ENCODE data around the gene PRKCZ. TPM values are rescaled to one million over a fixed set of nuclear protein-coding genes. Genes with fewer than 3 reads are reported as not detected.

The PRKCZ gene
- total RNA-seq, 2 experiments from 2014 or later = 8.0 to 10.0 TPM

- H3K4me1 ChIP-seq (ENCODE audit: insufficient read depth, low read length, poor library complexity, severe bottlenecking) = no peaks in the 10 kb centered on the region
- no peaks in the 10 kb centered on the region; the same call in 1 of the 2 replicates for H3K36me3 ChIP-seq (ENCODE audit: insufficient read depth, low read length)
- no peaks in the 10 kb centered on the region for H4K20me1 ChIP-seq (ENCODE audit: insufficient read depth, low read length)
- no peaks in the 10 kb centered on the region for H3K79me2 ChIP-seq (ENCODE audit: insufficient read depth, low read depth, low read length)
- TF ChIP-seq EZH2phosphoT487 (IDR thresholded peaks at IDR 0.05; ENCODE audit: borderline replicate concordance, low read depth, low read length) (no peak), CTCF (conservative IDR thresholded peaks at IDR 0.05; ENCODE audit: low read length) (no peak)
- CTCF ChIA-PET (ENCODE audit: unreplicated experiment) = no interaction called here
- H2AFZ ChIP-seq (ENCODE audit: low read length) = no peak overlapping the region
- BruUV-seq (replicated peaks) = no TSS peak
- no peak for DNase-seq (ENCODE audit: low spot score)
- no peak overlapping the region for H3K27ac ChIP-seq (ENCODE audit: low read depth, low read length, poor library complexity, severe bottlenecking)
- intact Hi-C loops (cut with micrococcal nuclease; ENCODE audit: unreplicated experiment) = no loop called here
- H3K9me3 ChIP-seq (ENCODE audit: low read length) = no peaks in the 10 kb centered on the region
- H3K4me2 ChIP-seq (ENCODE audit: low read length) = no peak overlapping the region
- POLR2A ChIA-PET = no interaction called here
- no peaks in the 10 kb centered on the region for H3K9me2 ChIP-seq (ENCODE audit: insufficient read depth, low read length)
- no peak overlapping the region for H3K4me3 ChIP-seq (ENCODE audit: low read depth, low read length, poor library complexity, severe bottlenecking)
These were observed 116.0 kb downstream of the PRKCZ start for GRCh38 chr1:2166254-2166653.

DNA sequence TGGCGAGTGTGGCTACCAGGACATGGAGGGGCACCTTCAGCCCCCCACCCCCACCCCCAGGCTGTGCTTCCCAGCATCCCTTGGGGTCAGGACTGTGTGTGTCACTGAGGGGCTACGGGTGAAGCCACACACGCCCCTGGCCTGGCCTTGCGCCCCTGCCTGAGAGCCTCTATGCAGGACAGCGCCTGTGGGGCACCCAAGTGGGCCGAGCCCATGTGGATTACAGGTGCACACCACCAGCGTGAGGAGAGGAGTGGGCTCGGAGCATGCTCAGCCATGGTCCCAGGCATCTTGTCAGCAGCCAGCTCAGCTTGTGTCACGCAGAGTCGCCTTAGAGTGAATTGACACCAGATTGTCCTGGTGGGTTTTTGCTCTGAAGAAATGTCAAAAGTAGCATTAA, 116.5 kb downstream of the PRKCZ start:
- H3K36me3 ChIP-seq (ENCODE audit: insufficient read depth, low read length) = no peaks in the 10 kb centered on the region; the same call in 1 of the 2 replicates
- intact Hi-C loops (cut with micrococcal nuclease; ENCODE audit: unreplicated experiment) = no loop called here
- TF ChIP-seq EZH2phosphoT487 (IDR thresholded peaks at IDR 0.05; ENCODE audit: borderline replicate concordance, low read depth, low read length) (no peak), CTCF (conservative IDR thresholded peaks at IDR 0.05; ENCODE audit: low read length) (no peak)
- H3K9me2 ChIP-seq (ENCODE audit: insufficient read depth, low read length) = no peaks in the 10 kb centered on the region
- H3K9me3 ChIP-seq (ENCODE audit: low read length) = no peaks in the 10 kb centered on the region
- ChIA-PET CTCF (ENCODE audit: unreplicated experiment) (no interaction called here), POLR2A (interaction anchor here (0.6 kb wide), 1 partner anchor 23 kb away, joined by 4 read pairs; no protein-coding TSS in a partner anchor)
- H3K4me2 ChIP-seq (ENCODE audit: low read length) = no peak overlapping the region
- H3K79me2 ChIP-seq (ENCODE audit: insufficient read depth, low read depth, low read length) = no peaks in the 10 kb centered on the region
- no TSS peak for BruUV-seq (replicated peaks)
- H2AFZ ChIP-seq (ENCODE audit: low read length) = no peak overlapping the region
- H3K4me1 ChIP-seq (ENCODE audit: insufficient read depth, low read length, poor library complexity, severe bottlenecking) = no peaks in the 10 kb centered on the region
- H3K27ac ChIP-seq (ENCODE audit: low read depth, low read length, poor library complexity, severe bottlenecking) = no peak overlapping the region
- DNase-seq (ENCODE audit: low spot score) = no peak
- no peak overlapping the region for H3K4me3 ChIP-seq (ENCODE audit: low read depth, low read length, poor library complexity, severe bottlenecking)
- H4K20me1 ChIP-seq (ENCODE audit: insufficient read depth, low read length) = no peaks in the 10 kb centered on the region

DNA sequence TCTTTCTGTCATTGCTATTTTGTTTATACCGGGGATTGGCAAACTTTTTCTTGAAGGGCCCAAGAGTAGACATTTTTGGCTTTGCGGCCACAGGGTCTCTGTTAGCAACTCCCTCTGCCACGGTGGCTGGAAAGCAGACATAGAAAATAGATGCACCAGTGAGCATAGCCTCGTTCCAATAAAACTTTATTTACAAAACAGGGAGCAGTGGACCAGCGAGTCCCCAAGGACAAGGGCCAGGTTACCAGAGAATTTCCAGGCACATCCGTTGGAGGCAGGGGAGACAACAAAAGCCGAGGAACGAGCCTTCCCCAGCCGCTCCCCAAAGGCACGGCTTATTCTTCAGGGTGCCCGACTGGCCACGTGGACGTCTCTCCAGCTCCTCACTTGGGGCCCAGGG, 117.9 kb downstream of the PRKCZ start:
- no peaks in the 10 kb centered on the region for H3K9me2 ChIP-seq (ENCODE audit: insufficient read depth, low read length)
- intact Hi-C loops (cut with micrococcal nuclease; ENCODE audit: unreplicated experiment) = no loop called here
- DNase-seq (ENCODE audit: low spot score) = no peak
- no peaks in the 10 kb centered on the region for H3K79me2 ChIP-seq (ENCODE audit: insufficient read depth, low read depth, low read length)
- no peak overlapping the region for H3K4me3 ChIP-seq (ENCODE audit: low read depth, low read length, poor library complexity, severe bottlenecking)
- BruUV-seq (replicated peaks) = no TSS peak
- no peaks in the 10 kb centered on the region; the same call in 1 of the 2 replicates for H3K36me3 ChIP-seq (ENCODE audit: insufficient read depth, low read length)
- CTCF ChIA-PET (ENCODE audit: unreplicated experiment) = no interaction called here
- H3K27ac ChIP-seq (ENCODE audit: low read depth, low read length, poor library complexity, severe bottlenecking) = no peak overlapping the region
- H3K4me1 ChIP-seq (ENCODE audit: insufficient read depth, low read length, poor library complexity, severe bottlenecking) = no peaks in the 10 kb centered on the region
- TF ChIP-seq CTCF (conservative IDR thresholded peaks at IDR 0.05; ENCODE audit: low read length) (no peak), EZH2phosphoT487 (IDR thresholded peaks at IDR 0.05; ENCODE audit: borderline replicate concordance, low read depth, low read length) (no peak)
- no peaks in the 10 kb centered on the region for H3K9me3 ChIP-seq (ENCODE audit: low read length)
- POLR2A ChIA-PET = no interaction called here
- no peak overlapping the region for H2AFZ ChIP-seq (ENCODE audit: low read length)
- H4K20me1 ChIP-seq (ENCODE audit: insufficient read depth, low read length) = no peaks in the 10 kb centered on the region
- no peak overlapping the region for H3K4me2 ChIP-seq (ENCODE audit: low read length)
